ENCODE measurements around the gene CYP26A1.
A peak's percentile ranks its signal among the peaks of the same experiment; 100 is the strongest.

CYP26A1 gene

DNA sequence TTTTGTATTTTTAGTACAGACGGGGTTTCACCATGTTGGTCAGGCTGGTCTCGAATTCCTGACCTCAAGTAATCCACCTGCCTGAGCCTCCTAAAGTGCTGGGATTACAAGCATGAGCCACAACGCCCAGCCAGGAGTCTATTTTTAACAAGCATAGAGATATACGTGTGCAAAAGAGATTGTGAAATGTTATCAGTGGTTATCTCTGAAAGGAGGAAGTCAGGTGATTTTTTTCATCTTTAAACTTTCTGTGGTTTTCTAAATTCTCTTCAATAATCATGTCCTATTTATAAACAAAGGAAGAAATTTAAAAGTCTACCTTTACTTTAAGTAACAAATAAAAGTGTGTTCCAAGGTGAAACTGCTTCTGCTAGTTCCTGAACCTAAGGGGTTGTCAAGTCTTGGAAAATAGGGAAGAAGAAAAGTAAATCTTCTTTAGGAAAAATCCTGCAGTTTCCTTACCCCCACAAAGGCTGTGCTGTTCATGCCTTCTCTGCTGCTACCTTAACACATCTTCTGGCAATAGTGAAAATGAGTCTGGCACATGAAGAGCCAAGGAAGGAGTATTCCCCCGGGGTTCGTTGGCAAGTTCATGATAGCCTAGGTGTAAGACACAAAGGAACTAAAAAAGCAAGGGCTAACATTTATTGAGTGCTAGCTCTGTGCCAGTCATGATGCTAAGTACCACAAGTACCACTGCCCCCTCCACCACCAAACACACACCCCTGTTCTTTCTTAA is 51.1 kb downstream of the CYP26A1 start:
- no peak for DNase-seq

DNA sequence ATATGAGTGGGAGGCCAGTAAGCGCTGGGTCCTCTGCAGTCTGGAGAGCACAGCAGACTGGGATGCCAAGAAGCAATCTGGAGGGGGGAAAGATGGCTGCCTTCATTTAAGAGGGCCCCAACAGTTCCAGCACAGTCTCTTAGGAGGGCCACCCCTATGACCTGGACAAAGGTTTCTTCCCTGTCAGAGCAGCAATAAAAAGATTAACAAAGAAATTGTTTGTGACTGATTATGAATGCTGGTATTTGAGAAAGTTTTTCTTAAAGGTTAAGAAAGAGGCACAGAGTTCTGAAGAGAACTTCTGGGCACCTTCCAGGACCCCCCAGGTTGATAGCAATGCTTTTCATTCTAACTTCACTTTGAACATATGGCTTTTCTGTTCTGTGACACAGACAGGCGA is 52.3 kb downstream of the CYP26A1 start:
- no peak for DNase-seq

DNA sequence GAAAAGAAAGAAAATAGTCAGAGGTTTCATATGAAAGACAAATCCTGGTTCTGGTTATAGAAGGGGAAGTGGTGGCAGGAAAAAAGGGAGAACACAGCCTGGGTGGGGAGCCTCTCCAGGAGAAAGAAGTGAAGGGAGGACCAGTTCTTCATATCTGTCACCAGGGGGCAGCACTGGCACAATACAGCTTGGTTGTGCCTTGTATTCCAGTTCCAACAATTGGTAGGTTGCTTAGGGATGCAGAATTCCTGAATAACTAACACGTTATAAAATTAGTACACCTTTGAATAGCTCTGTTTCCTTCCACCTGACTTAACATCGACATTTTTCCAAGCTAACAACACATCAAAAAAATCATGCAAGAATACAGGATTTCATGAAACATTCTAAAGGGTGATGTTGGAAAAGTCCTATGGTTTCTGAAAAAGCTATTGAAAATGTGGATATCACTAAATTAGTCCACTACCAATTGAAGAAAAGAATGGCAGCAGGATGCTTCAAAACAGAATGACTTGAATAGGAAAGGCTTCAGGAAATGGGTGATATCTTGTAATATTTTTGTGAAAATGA is 52.9 kb downstream of the CYP26A1 start:
- peak; percentile 34 for DNase-seq

All from stimulated activated CD8-positive, alpha-beta memory T cell treated with anti-CD3 and anti-CD28 coated beads, Interleukin-4, amount 100 ng/mL, for 48 hours (primary cell).